ENCODE measurements around the gene STK38.
"Not testable (repeated sequence)": the region's sequence is repeated elsewhere in the genome, so short reads cannot be mapped to it uniquely, and the experiment has no call there.

The STK38 gene

GRCh38 chr6:36577301-36577700, 30.0 kb upstream of the STK38 start:
- no peak for TF ChIP-seq CTCF (IDR thresholded peaks at IDR 0.05; ENCODE audit: low read depth, low read length)
- DNase-seq (ENCODE audit: low read depth in 2 of 2) = peak; percentile 69 to 81
- no peak overlapping the region for H3K4me3 ChIP-seq (replicated peaks in 1 of 2; ENCODE audit: low read depth in 2 of 2, low read length in 2 of 2)

DNA sequence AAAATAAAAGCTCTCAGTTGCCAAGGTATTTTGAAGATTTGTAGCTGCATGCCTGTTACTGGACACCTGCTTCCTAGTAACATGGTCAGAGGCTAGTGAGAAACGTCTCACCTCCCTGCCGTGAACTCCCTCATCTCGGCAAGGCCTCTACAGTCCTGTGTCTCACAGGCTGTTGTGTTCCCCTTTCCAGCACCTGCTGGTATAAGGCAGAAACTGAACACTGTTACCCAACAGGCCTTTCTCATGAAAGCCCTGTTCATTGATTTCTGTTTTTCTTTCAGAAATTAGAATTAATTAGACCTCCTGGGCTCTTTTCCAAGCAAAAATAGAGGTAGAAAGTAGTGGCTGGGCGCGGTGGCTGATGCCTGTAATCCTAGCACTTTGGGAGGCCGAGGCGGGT, 29.3 kb upstream of the STK38 start:
- no peak for TF ChIP-seq CTCF (IDR thresholded peaks at IDR 0.05; ENCODE audit: low read depth, low read length)
- no peak overlapping the region for H3K4me3 ChIP-seq (replicated peaks in 1 of 2; ENCODE audit: low read depth in 2 of 2, low read length in 2 of 2)
- DNase-seq (ENCODE audit: low read depth in 2 of 2) = no peak

DNA sequence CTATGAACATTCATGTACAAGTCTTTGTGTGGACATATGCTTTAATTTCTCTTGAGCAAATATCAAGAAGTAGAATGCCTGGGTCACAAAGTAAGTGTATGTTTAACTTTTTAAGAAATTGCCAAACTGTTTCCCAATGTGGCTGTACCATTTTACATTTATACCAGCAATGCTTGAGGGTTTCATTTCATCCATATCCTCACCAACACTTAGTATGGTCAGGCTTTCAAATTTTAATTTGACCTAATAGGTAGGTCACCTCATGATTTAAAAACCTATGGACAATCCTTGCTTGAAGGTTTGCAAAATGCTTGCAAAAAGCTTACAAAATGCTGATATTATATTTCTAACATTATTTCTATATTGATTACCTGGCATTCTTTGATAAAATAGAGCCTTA, 27.4 kb upstream of the STK38 start:
- H3K4me3 ChIP-seq (replicated peaks in 1 of 2; ENCODE audit: low read depth in 2 of 2, low read length in 2 of 2) = no peak overlapping the region
- no peak for TF ChIP-seq CTCF (IDR thresholded peaks at IDR 0.05; ENCODE audit: low read depth, low read length)
- DNase-seq (ENCODE audit: low read depth in 2 of 2) = no peak

GRCh38 chr6:36572353-36573311, 25.4 kb upstream of the STK38 start:
- not testable (repeated sequence) for H3K4me3 ChIP-seq (replicated peaks in 1 of 2; ENCODE audit: low read depth in 2 of 2, low read length in 2 of 2)
- peak; percentile 12 to 70 for DNase-seq (ENCODE audit: low read depth in 2 of 2)

- no peak for TF ChIP-seq CTCF (IDR thresholded peaks at IDR 0.05; ENCODE audit: low read depth, low read length)
- no peak for DNase-seq (ENCODE audit: low read depth in 2 of 2)
Observed at GRCh38 chr6:36571122-36572043, 24.1 kb upstream of the STK38 start.

DNA sequence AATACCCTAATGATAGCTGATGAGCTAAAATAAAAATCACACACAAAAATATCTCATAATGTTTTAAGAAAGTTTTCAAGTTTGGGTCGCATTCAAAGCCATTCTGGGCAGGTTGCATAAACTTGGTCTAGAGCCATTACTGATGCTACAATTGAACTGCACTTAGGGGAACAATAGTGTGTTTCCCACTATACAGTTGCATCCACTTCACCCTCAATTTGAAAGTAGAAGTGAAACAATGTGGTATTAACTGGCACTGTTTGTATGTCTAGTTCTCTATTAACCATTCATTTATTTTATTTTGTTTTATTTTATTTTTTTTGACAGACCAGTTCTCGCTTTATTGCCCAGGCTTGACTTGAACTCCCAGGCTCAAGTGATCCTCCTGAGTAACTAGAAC, 23.0 kb upstream of the STK38 start:
- TF ChIP-seq CTCF (IDR thresholded peaks at IDR 0.05; ENCODE audit: low read depth, low read length) = no peak
- H3K4me3 ChIP-seq (replicated peaks in 1 of 2; ENCODE audit: low read depth in 2 of 2, low read length in 2 of 2) = no peak overlapping the region
- DNase-seq (ENCODE audit: low read depth in 2 of 2) = no peak

More at GRCh38 chr6:36571122-36572043, 24.1 kb upstream of the STK38 start:
- no peak overlapping the region for H3K4me3 ChIP-seq (replicated peaks in 1 of 2; ENCODE audit: low read depth in 2 of 2, low read length in 2 of 2)

DNA sequence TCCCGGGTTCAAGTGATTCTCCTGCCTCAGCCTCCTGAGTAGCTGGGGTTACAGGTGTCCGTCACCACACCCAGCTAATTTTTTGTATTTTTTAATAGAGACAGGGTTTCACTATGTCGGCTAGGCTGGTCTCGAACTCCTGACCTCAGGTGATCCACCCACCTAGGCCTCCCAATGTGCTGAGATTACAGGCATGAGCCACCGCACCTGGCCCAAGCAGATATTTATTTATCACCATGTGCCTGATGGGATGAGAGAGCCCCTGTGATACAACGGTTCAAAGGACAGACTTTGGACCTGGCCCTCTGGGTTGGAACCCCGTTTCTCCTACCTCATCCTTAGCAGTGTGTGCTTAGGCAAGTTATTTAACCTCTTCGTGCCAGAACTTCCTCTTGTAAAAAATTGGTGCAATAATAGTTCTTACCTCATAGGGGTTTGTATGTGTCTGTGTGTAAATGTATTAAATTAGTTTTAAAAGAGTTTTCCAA, 19.2 kb upstream of the STK38 start:
- no peak overlapping the region for H3K4me3 ChIP-seq (replicated peaks in 1 of 2; ENCODE audit: low read depth in 2 of 2, low read length in 2 of 2)
- DNase-seq (ENCODE audit: low read depth in 2 of 2) = no peak
- no peak for TF ChIP-seq CTCF (IDR thresholded peaks at IDR 0.05; ENCODE audit: low read depth, low read length)

Data from cardiac fibroblast (primary cell).